ENCODE measurements around the gene EIF2B2. TPM values are rescaled to one million over a fixed set of nuclear protein-coding genes. Genes with fewer than 3 reads are reported as not detected.
A peak's percentile ranks its signal among the peaks of the same experiment; 100 is the strongest.

Gene EIF2B2
- total and polyA plus RNA-seq, 2 of the 13 experiments (the other 11 are each of a cell fraction or from before 2014, with no cell fraction given) = 54.4 to 78.6 TPM

GRCh38 chr14:74956280-74957072, 46.2 kb upstream of the EIF2B2 start (continued):
- TF ChIP-seq ZNF296 (CRISPR knock-in tag; conservative IDR thresholded peaks at IDR 0.05) (no peak), ZNF34 (CRISPR knock-in tag; IDR thresholded peaks at IDR 0.05; ENCODE audit: borderline replicate concordance) (no peak), ZNF350 (CRISPR knock-in tag; IDR thresholded peaks at IDR 0.05; ENCODE audit: borderline replicate concordance, low read depth) (no peak; the same call in 1 of the 2 replicates), NFIB (CRISPR knock-in tag; IDR thresholded peaks at IDR 0.05; ENCODE audit: borderline replicate concordance) (no peak), GZF1 (CRISPR knock-in tag; IDR thresholded peaks at IDR 0.05) (no peak), MTF2 (CRISPR knock-in tag; IDR thresholded peaks at IDR 0.05; ENCODE audit: borderline replicate concordance) (no peak), KLF6 (CRISPR knock-in tag; IDR thresholded peaks at IDR 0.05) (no peak), RNF2 (conservative IDR thresholded peaks at IDR 0.05; ENCODE audit: low read depth) (no peak), HES4 (CRISPR knock-in tag; IDR thresholded peaks at IDR 0.05; ENCODE audit: borderline replicate concordance) (no peak), RFX5 (IDR thresholded peaks at IDR 0.05; ENCODE audit: low read depth, low read length) (no peak), ZNF709 (CRISPR knock-in tag; IDR thresholded peaks at IDR 0.05) (no peak), ARNT2 (CRISPR knock-in tag; IDR thresholded peaks at IDR 0.05; ENCODE audit: low read depth) (no peak), FOXO1 (CRISPR knock-in tag; IDR thresholded peaks at IDR 0.05) (no peak), CEBPG (CRISPR knock-in tag; IDR thresholded peaks at IDR 0.05) (no peak), KLF13 (CRISPR knock-in tag; IDR thresholded peaks at IDR 0.05) (no peak), KAT7 (CRISPR knock-in tag; IDR thresholded peaks at IDR 0.05; ENCODE audit: borderline replicate concordance) (no peak), HHEX (CRISPR knock-in tag; IDR thresholded peaks at IDR 0.05) (no peak), GABPB1 (CRISPR knock-in tag; IDR thresholded peaks at IDR 0.05) (peak; percentile 40; the same call in 1 of the 2 replicates), ZNF629 (CRISPR knock-in tag; conservative IDR thresholded peaks at IDR 0.05) (no peak), ATF3 (CRISPR knock-in tag; IDR thresholded peaks at IDR 0.05) (no peak), PITX1 (CRISPR knock-in tag; IDR thresholded peaks at IDR 0.05) (0 out of 2 replicates have a peak, but pooled peaks have one; percentile 40), KMT2B (CRISPR knock-in tag; IDR thresholded peaks at IDR 0.05) (no peak), U2AF2 (IDR thresholded peaks at IDR 0.05; ENCODE audit: low read depth, low read length) (no peak), ZNF792 (CRISPR knock-in tag; IDR thresholded peaks at IDR 0.05) (peak; percentile 65; the same call in 1 of the 2 replicates)
- TF ChIP-seq, protein P1, sequence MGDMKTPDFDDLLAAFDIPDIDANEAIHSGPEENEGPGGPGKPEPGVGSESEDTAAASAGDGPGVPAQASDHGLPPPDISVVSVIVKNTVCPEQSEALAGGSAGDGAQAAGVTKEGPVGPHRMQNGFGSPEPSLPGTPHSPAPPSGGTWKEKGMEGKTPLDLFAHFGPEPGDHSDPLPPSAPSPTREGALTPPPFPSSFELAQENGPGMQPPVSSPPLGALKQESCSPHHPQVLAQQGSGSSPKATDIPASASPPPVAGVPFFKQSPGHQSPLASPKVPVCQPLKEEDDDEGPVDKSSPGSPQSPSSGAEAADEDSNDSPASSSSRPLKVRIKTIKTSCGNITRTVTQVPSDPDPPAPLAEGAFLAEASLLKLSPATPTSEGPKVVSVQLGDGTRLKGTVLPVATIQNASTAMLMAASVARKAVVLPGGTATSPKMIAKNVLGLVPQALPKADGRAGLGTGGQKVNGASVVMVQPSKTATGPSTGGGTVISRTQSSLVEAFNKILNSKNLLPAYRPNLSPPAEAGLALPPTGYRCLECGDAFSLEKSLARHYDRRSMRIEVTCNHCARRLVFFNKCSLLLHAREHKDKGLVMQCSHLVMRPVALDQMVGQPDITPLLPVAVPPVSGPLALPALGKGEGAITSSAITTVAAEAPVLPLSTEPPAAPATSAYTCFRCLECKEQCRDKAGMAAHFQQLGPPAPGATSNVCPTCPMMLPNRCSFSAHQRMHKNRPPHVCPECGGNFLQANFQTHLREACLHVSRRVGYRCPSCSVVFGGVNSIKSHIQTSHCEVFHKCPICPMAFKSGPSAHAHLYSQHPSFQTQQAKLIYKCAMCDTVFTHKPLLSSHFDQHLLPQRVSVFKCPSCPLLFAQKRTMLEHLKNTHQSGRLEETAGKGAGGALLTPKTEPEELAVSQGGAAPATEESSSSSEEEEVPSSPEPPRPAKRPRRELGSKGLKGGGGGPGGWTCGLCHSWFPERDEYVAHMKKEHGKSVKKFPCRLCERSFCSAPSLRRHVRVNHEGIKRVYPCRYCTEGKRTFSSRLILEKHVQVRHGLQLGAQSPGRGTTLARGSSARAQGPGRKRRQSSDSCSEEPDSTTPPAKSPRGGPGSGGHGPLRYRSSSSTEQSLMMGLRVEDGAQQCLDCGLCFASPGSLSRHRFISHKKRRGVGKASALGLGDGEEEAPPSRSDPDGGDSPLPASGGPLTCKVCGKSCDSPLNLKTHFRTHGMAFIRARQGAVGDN (CRISPR knock-in tag; IDR thresholded peaks at IDR 0.05) = peak; percentile 87
- TF ChIP-seq, protein P2, sequence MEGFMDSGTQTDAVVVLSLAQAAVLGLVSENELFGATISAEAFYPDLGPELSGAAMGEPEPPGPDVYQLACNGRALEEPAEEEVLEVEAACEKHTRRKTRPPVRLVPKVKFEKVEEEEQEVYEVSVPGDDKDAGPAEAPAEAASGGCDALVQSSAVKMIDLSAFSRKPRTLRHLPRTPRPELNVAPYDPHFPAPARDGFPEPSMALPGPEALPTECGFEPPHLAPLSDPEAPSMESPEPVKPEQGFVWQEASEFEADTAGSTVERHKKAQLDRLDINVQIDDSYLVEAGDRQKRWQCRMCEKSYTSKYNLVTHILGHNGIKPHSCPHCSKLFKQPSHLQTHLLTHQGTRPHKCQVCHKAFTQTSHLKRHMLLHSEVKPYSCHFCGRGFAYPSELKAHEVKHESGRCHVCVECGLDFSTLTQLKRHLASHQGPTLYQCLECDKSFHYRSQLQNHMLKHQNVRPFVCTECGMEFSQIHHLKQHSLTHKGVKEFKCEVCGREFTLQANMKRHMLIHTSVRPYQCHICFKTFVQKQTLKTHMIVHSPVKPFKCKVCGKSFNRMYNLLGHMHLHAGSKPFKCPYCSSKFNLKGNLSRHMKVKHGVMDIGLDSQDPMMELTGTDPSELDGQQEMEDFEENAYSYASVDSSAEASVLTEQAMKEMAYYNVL (CRISPR knock-in tag; IDR thresholded peaks at IDR 0.05; ENCODE audit: borderline replicate concordance) = no peak

Data from HepG2 (cell line).